Endothelial cell (in vitro differentiated cells): ENCODE data around the gene CLASP2. TPM values are rescaled to one million over a fixed set of nuclear protein-coding genes. Genes with fewer than 3 reads are reported as not detected.

Experiments
- DNase-seq: peaks from one replicate; pipeline ENCODE4 v3.0.0; 2021; ENCODE audit warnings: low spot score
- H3K27ac Mint-ChIP-seq: one replicate; pipeline ENCODE4 v1.8.0; 2021; ENCODE audit warnings: mixed read lengths, inconsistent platforms; ENCODE audit not compliant: unreplicated experiment
- H3K27me3 Mint-ChIP-seq: one replicate; pipeline ENCODE4 v1.8.0; 2021; ENCODE audit warnings: mild to moderate bottlenecking, moderate library complexity, mixed read lengths, inconsistent platforms; ENCODE audit not compliant: unreplicated experiment
- H3K36me3 Mint-ChIP-seq: one replicate; pipeline ENCODE4 v1.8.0; 2021; ENCODE audit warnings: mild to moderate bottlenecking, low read depth, mixed read lengths, inconsistent platforms; ENCODE audit not compliant: unreplicated experiment
- H3K4me1 Mint-ChIP-seq: one replicate; pipeline ENCODE4 v1.8.0; 2021; ENCODE audit warnings: mild to moderate bottlenecking, mixed read lengths, inconsistent platforms; ENCODE audit not compliant: unreplicated experiment
- H3K4me3 Mint-ChIP-seq: one replicate; pipeline ENCODE4 v1.8.0; 2021; ENCODE audit warnings: mild to moderate bottlenecking, mixed read lengths, inconsistent platforms; ENCODE audit not compliant: unreplicated experiment
- H3K9me3 Mint-ChIP-seq: one replicate; pipeline ENCODE4 v1.8.0; 2021; ENCODE audit warnings: mixed read lengths, inconsistent platforms; ENCODE audit not compliant: unreplicated experiment
- total RNA-seq: library from RNA; stranded (reverse); fragmentation: NEBNext Ultra II Directional; extraction: Animal tissue kit (Norgen Biotek cat#: 25700); gene quantifications from one replicate; pipeline ENCODE4 v1.2.1, GENCODE V29; 2021; ENCODE audit not compliant: unreplicated experiment
- TF ChIP-seq, protein P1 (sequence below): fragments of 200-600 bp; sonication (generic); IDR thresholded peaks from one replicate; pipeline ENCODE4 v1.5.0; 2021; ENCODE audit warnings: antibody characterized with exemption; ENCODE audit not compliant: unreplicated experiment

CLASP2 gene
- total RNA-seq, 1 donor from 2014 or later: 42.0 TPM

GRCh38 chr3:33717616-33717865 is 513 bp downstream of the CLASP2 start:
- H3K36me3 Mint-ChIP-seq: peaks cover 5% of the 10 kb centered on the region
- DNase-seq: peak; percentile 71
- H3K27ac Mint-ChIP-seq: peak overlapping the region; percentile 73
- H3K4me3 Mint-ChIP-seq: peak overlapping the region; percentile 89
- no peaks in the 10 kb centered on the region for H3K9me3 Mint-ChIP-seq
- H3K4me1 Mint-ChIP-seq: peaks cover 18% of the 10 kb centered on the region
- H3K27me3 Mint-ChIP-seq: peaks cover 4% of the 10 kb centered on the region
- TF ChIP-seq, protein P1, sequence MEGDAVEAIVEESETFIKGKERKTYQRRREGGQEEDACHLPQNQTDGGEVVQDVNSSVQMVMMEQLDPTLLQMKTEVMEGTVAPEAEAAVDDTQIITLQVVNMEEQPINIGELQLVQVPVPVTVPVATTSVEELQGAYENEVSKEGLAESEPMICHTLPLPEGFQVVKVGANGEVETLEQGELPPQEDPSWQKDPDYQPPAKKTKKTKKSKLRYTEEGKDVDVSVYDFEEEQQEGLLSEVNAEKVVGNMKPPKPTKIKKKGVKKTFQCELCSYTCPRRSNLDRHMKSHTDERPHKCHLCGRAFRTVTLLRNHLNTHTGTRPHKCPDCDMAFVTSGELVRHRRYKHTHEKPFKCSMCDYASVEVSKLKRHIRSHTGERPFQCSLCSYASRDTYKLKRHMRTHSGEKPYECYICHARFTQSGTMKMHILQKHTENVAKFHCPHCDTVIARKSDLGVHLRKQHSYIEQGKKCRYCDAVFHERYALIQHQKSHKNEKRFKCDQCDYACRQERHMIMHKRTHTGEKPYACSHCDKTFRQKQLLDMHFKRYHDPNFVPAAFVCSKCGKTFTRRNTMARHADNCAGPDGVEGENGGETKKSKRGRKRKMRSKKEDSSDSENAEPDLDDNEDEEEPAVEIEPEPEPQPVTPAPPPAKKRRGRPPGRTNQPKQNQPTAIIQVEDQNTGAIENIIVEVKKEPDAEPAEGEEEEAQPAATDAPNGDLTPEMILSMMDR: no peak

DNA sequence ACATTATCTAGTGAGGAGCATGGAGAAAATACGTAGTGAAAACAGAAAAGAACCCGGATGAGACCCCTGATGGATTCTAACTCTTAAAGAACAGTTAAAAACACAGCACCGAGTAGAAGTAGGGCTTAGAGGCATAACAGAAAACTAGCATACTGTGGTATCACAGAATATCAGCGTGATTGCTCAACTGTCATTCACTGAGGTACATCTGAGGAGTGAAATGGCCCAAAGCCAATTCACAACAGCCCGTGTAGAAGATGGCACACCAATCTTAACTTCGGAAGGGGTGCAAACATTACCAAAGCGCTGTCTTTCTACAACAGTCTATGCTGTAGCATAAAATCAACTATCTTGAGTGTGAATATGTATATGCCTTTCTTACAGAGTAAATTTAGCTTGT is 1.8 kb downstream of the CLASP2 start:
- Mint-ChIP-seq H3K9me3 (no peaks in the 10 kb centered on the region), H3K36me3 (peaks cover 5% of the 10 kb centered on the region), H3K4me1 (peaks cover 12% of the 10 kb centered on the region), H3K4me3 (no peak overlapping the region), H3K27ac (no peak overlapping the region), H3K27me3 (peaks cover 4% of the 10 kb centered on the region)
- DNase-seq: no peak
- TF ChIP-seq, protein P1: no peak

- DNase-seq: no peak
- Mint-ChIP-seq H3K9me3 (no peaks in the 10 kb centered on the region), H3K4me3 (no peak overlapping the region), H3K27ac (no peak overlapping the region), H3K27me3 (peaks cover under 1% of the 10 kb centered on the region), H3K4me1 (peaks cover 4% of the 10 kb centered on the region), H3K36me3 (no peaks in the 10 kb centered on the region)
- TF ChIP-seq, protein P1: no peak
Observed at GRCh38 chr3:33711100-33711499, 7.0 kb downstream of the CLASP2 start.

GRCh38 chr3:33706056-33706455 is 12.0 kb downstream of the CLASP2 start:
- Mint-ChIP-seq H3K4me1 (peaks cover 4% of the 10 kb centered on the region), H3K27me3 (peaks cover 1% of the 10 kb centered on the region), H3K4me3 (no peak overlapping the region), H3K36me3 (peaks cover 18% of the 10 kb centered on the region), H3K9me3 (no peaks in the 10 kb centered on the region), H3K27ac (no peak overlapping the region)
- DNase-seq: no peak
- TF ChIP-seq, protein P1: no peak

DNA sequence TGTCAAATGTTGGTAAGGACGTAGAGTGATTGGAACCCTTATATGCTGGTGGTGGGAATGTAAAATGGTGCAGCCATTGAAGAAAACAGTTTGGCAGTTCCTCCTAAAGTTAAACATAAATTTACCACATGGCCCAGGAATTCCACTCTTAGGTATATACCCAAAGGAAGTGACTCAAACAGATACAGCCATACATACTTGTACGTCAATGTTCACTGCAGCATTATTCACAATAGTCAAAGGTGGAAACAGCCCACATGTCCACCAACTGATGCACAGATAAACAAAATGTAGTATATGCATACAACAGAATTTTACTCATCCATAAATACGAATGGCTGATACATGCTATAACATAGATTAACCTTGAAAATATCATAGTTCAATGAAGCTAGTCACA is 13.2 kb downstream of the CLASP2 start:
- TF ChIP-seq, protein P1: no peak
- no peak overlapping the region for H3K4me3 Mint-ChIP-seq
- peaks cover 4% of the 10 kb centered on the region for H3K4me1 Mint-ChIP-seq
- H3K9me3 Mint-ChIP-seq: no peaks in the 10 kb centered on the region
- H3K27ac Mint-ChIP-seq: no peak overlapping the region
- peaks cover 1% of the 10 kb centered on the region for H3K27me3 Mint-ChIP-seq
- no peak for DNase-seq
- H3K36me3 Mint-ChIP-seq: peaks cover 21% of the 10 kb centered on the region
